ENCODE measurements around the gene MYH14.
"Not testable (repeated sequence)": the region's sequence is repeated elsewhere in the genome, so short reads cannot be mapped to it uniquely, and the experiment has no call there.

Gene MYH14

DNA sequence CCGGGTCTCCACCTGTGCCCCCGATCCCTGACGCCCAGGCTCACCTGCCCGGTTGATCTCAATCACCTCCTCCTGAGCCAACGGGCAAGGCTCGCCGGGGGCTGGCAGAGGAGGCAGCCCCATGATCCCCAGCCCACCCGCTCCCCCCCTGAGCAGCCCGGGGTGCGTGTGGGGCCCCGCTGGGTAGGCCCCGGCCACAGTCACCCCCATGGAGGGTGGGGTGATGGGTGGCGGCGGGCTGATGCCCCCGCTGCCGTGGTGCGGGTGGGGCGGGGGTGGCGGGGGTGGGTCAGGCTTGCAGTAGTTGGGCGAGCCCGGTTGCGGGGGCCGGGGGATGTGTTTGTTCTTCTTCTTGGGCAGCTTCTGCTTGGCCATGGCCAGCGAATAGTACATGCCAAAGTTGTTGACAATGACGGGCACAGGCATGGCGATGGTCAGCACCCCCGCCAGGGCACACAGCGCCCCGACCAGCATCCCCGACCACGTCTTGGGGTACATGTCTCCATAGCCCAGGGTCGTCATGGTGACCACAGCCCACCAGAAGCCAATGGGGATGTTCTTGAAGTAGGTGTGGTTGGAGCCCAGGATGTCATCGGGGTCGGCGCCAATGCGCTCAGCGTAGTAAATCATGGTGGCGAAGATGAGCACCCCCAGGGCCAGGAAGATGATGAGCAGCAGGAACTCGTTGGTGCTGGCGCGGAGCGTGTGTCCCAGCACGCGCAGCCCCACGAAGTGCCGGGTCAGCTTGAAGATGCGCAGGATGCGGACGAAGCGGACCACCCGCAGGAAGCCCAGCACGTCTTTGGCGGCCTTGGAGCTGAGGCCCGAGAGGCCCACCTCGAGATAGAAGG, 119.7 kb downstream of the MYH14 start:
- no peak for DNase-seq

DNA sequence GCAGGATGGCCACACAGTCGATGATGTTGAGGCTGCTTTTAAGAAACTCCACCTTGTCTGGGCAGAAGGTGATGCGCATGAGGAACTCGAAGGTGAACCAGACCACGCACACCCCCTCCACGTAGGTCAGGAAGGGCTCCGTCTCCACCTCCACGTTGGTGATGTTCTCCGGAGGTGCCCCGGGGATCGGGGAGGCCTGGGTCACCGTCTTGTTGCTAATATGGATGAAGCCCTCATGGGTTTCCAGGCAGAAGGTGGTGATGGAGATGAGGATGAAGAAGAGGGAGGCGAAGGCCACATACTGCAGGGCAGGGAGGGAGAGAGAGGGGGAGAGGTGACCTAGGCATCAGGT, 120.3 kb downstream of the MYH14 start:
- DNase-seq: no peak

DNA sequence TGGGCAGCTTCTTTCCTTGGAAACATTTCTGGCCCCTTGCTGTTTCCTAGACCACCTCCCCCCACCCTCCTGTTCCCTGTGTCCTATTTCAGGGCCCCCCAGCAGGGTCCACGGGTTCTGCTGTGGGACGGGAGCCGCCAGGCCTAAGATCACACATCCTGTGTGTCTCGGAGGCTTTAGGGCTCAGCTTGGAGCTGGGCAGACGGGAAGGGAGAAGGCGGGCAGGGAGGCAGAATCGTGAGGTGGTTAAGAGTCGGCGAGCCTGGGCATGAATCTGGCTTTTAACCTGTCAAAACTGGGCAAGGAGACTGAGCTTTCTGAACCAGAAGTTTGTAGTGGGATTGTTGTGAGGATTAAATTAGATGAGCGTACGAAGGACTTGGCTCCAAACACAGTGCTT, 120.9 kb downstream of the MYH14 start:
- no peak for DNase-seq

- peak; percentile 83 to 89 for DNase-seq
Observed at GRCh38 chr19:50325310-50326100, 122.1 kb downstream of the MYH14 start.

- DNase-seq: no peak
Observed at GRCh38 chr19:50326101-50326664, 122.8 kb downstream of the MYH14 start.

- DNase-seq: no peak
Observed at GRCh38 chr19:50327013-50327412, 123.6 kb downstream of the MYH14 start.

- no peak for DNase-seq
Observed at GRCh38 chr19:50327461-50328223, 124.2 kb downstream of the MYH14 start.

- DNase-seq: peak; percentile 54 to 68
Observed at GRCh38 chr19:50328224-50328872, 124.9 kb downstream of the MYH14 start.

GRCh38 chr19:50328873-50329145, 125.4 kb downstream of the MYH14 start:
- no peak for DNase-seq

DNA sequence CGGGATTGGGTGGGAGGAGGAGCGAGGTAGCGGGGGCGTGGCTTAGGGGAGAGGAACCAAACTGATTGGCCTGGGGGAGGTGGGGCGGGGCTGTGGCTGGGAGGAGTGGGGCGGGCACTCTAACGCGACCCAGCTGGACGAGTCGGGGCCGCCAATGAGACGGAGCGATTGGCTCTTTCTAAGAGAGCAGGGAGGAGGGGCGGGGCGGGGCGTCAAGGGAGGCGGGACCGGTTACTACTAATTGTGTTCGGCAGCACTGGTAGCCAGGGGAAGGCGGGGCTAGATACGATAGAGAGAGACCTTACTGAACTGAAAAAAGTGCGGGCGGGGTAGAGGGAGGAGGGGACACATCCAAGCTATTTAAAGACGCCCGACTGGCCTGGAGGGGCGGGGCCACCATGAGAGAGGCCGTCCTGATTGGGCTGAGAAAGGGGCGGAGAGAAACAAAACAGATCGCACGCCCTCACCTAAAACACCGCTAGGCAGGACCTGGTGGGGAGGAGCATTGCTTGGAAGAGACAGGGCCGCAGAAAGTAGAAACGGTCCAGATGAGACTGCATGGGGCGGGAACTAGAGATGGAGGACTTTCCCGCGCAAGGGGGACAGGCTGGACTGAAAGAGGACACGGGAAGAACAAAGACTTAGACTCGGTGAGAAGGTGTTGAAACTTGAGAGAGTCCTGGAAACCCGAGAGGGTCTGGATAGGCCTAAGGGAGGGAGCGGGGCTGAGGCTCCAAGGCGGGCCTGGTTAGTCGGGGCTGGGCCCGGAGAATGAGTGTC, 125.9 kb downstream of the MYH14 start, which contains the start of gene KCNC3:
Gene KCNC3 (minus strand): TSS at position 232 of the 780 bp plus-strand sequence. CDS start 295 bp downstream, outside the sequence.
- peak; percentile 97 to 98 for DNase-seq

DNA sequence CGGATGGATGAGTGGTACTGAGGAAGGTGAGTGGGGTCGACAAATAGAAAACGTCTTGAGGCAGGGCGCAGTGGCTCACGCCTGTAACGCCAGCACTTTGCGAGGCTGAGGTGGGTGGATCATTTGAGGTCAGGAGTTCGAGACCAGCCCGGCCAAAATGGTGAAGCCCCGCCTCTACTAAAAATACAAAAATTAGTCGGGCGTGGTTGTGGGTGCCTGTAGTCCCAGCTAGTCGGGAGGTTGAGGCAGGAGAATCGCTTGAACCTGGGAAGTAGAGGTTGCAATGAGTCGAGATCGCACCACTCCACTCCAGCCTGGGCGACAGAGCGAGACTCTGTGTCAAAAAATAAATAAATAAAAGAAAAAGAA, 126.5 kb downstream of the MYH14 start:
- not testable (repeated sequence) for DNase-seq

- DNase-seq: peak; percentile 86 to 91
Observed at GRCh38 chr19:50330365-50331078, 127.1 kb downstream of the MYH14 start.

GRCh38 chr19:50331221-50331993, 128.0 kb downstream of the MYH14 start:
- no peak for DNase-seq

- DNase-seq: no peak
Observed at GRCh38 chr19:50331994-50332243, 128.5 kb downstream of the MYH14 start.

DNA sequence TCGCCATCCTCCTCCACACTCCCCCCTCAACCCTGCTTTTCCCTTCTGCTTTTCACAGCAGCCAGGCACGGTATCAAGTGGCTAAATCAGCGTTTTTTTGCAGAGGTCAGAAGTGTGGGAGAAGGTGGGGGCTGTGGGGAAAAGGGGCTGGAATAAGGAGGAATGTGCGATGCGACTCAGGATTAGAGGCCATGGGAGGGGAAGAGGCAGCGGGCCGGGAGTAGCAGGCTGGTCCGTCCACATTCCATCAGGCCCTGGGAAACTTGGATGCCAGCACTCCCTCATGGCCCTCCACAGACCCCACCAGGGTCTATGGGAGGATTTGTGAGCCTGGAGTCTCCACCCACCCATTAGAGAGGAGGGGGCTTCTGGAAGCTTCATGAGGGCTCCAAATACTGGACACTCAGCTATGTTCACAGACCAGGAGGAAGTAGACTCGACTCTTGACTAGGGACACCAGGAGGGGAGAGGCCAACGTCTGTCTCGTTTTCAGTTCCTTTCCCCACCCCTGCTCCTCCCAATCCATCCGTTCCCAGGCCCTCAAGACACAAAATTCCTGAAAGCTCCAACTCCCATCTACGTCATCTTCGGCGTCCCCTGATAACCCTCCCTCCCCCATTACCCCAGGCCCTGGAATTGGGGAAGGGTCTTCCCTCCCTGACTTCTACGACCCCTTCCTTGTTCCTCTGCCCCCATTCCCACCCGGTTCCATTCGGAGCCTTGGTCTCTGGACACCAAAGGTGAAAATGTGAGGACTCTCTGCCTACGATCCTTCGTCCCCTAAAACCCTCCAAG, 129.0 kb downstream of the MYH14 start:
- no peak for DNase-seq

DNA sequence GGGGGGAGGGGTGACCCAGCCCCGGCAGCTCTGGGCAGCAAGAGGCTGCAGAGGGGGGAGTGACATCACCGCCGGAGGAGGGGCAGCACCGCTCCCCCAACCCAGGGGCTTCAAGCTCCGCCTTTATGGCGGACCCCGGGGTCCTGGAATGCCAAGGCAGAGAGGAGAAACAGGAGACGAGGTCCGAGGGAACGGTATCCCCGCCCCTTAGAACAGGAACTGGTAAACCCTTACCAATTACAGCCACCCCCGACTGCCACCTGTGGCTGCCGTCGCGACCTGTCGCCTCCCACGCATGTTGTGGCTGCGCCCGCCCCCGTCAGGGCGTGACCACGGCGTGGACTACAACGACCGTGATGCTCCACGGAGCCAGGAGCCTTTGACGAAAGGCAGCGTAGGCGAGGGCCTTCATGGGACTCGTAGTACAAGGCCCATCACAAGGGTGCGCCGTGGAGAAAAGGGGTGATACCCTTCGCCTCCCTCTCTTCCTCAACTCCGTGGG, 129.9 kb downstream of the MYH14 start:
- DNase-seq: peak; percentile 96

DNA sequence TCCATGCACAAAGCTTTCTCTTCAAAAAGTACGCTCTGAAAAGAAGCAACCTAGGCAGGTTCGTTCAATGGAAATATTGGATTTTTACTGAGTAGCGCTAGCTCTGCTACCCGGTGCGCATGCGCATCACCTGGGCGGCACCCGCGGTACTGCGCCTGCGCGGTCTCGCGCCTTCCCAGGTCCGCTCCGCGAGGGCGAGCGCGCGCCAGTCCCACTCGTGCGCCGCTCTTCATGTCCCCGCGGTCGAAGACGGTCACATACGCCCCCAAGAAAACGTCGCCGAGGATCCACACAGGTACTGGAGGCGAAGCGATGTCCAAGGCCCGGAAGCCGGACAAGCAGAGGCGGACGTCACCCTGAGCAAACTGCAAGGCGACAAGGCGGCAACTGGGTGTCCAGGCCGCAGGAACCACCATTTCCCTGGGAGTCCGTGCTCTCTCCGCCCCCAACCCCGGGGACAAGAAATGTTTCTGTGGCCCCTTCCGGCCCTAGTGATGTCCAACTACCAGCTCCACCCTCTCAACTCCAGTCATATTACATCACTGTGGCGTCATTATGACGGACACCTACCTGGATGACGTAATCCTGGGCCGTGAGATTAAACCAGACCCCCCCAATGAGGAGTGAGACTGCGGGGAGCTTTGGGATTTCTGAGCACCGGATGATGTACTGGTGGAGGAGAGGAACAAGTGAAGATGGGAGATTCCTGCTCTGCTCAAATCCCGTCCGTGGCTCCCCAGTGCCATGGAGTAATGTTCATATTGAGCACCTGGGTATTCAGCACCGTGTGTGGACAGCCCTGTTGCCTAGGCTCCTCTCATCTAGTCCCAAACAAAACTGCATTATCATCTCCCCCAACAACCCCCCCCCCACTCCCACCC, 130.6 kb downstream of the MYH14 start:
- peak in 1 of 2 experiments; percentile 92 for DNase-seq

GRCh38 chr19:50334741-50335421, 131.5 kb downstream of the MYH14 start:
- no peak for DNase-seq
